IgD-negative memory B cell (primary cell): ENCODE measurements around the gene SRL. TPM values are rescaled to one million over a fixed set of nuclear protein-coding genes. Genes with fewer than 3 reads are reported as not detected.
A peak's percentile ranks its signal among the peaks of the same experiment; 100 is the strongest.

Experiments
- H3K27ac Mint-ChIP-seq, 3 donors: one replicate each; pipeline ENCODE4 v1.8.0; 2020 to 2022; ENCODE audit warnings: mild to moderate bottlenecking in 3 of 3, mixed read lengths in 3 of 3, moderate library complexity in 1 of 3
- H3K27me3 Mint-ChIP-seq: one replicate; pipeline ENCODE4 v1.8.0; 2021; ENCODE audit warnings: mixed read lengths
- H3K36me3 Mint-ChIP-seq: one replicate; pipeline ENCODE4 v1.8.0; 2020; ENCODE audit warnings: mild to moderate bottlenecking, mixed read lengths
- H3K4me1 Mint-ChIP-seq, 3 donors: one replicate each; pipeline ENCODE4 v1.8.0; 2020 to 2022; ENCODE audit warnings: mixed read lengths in 3 of 3, mild to moderate bottlenecking in 1 of 3
- H3K4me3 Mint-ChIP-seq, 4 donors: one replicate each; pipeline ENCODE4 v1.8.0; 2020 to 2022; ENCODE audit warnings: mild to moderate bottlenecking in 4 of 4, mixed read lengths in 4 of 4, moderate library complexity in 3 of 4
- H3K9me3 Mint-ChIP-seq, 3 donors: one replicate each; pipeline ENCODE4 v1.8.0; 2020 to 2021; ENCODE audit warnings: mixed read lengths in 3 of 3, mild to moderate bottlenecking in 1 of 3
- polyA plus RNA-seq: library from polyadenylated mRNA; unstranded; fragments of 300-500 nt; fragmentation: Illumina TruSeq; gene quantifications from one replicate; pipeline ENCODE4 v1.2.3, GENCODE V29; 2021

Gene SRL
- polyA plus RNA-seq, 1 donor from 2014 or later: not detected

GRCh38 chr16:4246777-4247459 lies 5.0 kb upstream of the SRL start:
- H3K27me3 Mint-ChIP-seq: peaks cover 5% of the 10 kb centered on the region

GRCh38 chr16:4245077-4245791 lies 3.4 kb upstream of the SRL start:
- peaks cover 0 to 4% (median 0%) of the 10 kb centered on the region in 3 donors for H3K4me1 Mint-ChIP-seq
- no peaks in the 10 kb centered on the region for H3K9me3 Mint-ChIP-seq
- no peak overlapping the region for H3K27ac Mint-ChIP-seq

More at GRCh38 chr16:4246777-4247459, 5.0 kb upstream of the SRL start:
- Mint-ChIP-seq H3K4me1 (peaks cover 0 to 4% (median 0%) of the 10 kb centered on the region in 3 donors), H3K4me3 (peak overlapping the region in 1 of 4 donors; percentile 48), H3K9me3 (no peaks in the 10 kb centered on the region), H3K27ac (no peak overlapping the region), H3K36me3 (peaks cover 2% of the 10 kb centered on the region)

GRCh38 chr16:4244254-4245076 lies 2.6 kb upstream of the SRL start:
- Mint-ChIP-seq H3K4me1 (no peaks in the 10 kb centered on the region), H3K4me3 (no peak overlapping the region), H3K27me3 (peaks cover 5% of the 10 kb centered on the region), H3K27ac (peak overlapping the region in 1 of 3 donors; percentile 16), H3K36me3 (no peaks in the 10 kb centered on the region), H3K9me3 (no peaks in the 10 kb centered on the region)

More at GRCh38 chr16:4245077-4245791, 3.4 kb upstream of the SRL start:
- Mint-ChIP-seq H3K27me3 (peaks cover 5% of the 10 kb centered on the region), H3K36me3 (peaks cover 2% of the 10 kb centered on the region), H3K4me3 (no peak overlapping the region)

GRCh38 chr16:4241258-4241927 lies 487 bp downstream of the SRL start:
- Mint-ChIP-seq H3K4me3 (no peak overlapping the region), H3K27me3 (peaks cover 18% of the 10 kb centered on the region), H3K27ac (no peak overlapping the region), H3K36me3 (no peaks in the 10 kb centered on the region), H3K4me1 (no peaks in the 10 kb centered on the region), H3K9me3 (no peaks in the 10 kb centered on the region)

GRCh38 chr16:4240624-4241023 lies 1.3 kb downstream of the SRL start:
- no peak overlapping the region for H3K4me3 Mint-ChIP-seq
- no peaks in the 10 kb centered on the region for H3K9me3 Mint-ChIP-seq
- H3K27ac Mint-ChIP-seq: no peak overlapping the region
- H3K36me3 Mint-ChIP-seq: no peaks in the 10 kb centered on the region
- H3K27me3 Mint-ChIP-seq: peaks cover 20% of the 10 kb centered on the region
- H3K4me1 Mint-ChIP-seq: no peaks in the 10 kb centered on the region

- no peak overlapping the region for H3K27ac Mint-ChIP-seq
- H3K4me1 Mint-ChIP-seq: peaks cover 0 to 2% (median 0%) of the 10 kb centered on the region in 3 donors
- no peak overlapping the region for H3K4me3 Mint-ChIP-seq
- no peaks in the 10 kb centered on the region for H3K36me3 Mint-ChIP-seq
- H3K9me3 Mint-ChIP-seq: no peaks in the 10 kb centered on the region
- peaks cover 25% of the 10 kb centered on the region for H3K27me3 Mint-ChIP-seq
Observed at GRCh38 chr16:4239682-4240175, 2.2 kb downstream of the SRL start.

GRCh38 chr16:4239020-4239419 lies 2.9 kb downstream of the SRL start:
- Mint-ChIP-seq H3K27me3 (peaks cover 28% of the 10 kb centered on the region), H3K36me3 (no peaks in the 10 kb centered on the region), H3K9me3 (no peaks in the 10 kb centered on the region), H3K27ac (no peak overlapping the region), H3K4me1 (peaks cover 0 to 2% (median 0%) of the 10 kb centered on the region in 3 donors), H3K4me3 (no peak overlapping the region)

GRCh38 chr16:4233431-4233830 lies 8.4 kb downstream of the SRL start:
- Mint-ChIP-seq H3K27me3 (peaks cover 21% of the 10 kb centered on the region), H3K36me3 (no peaks in the 10 kb centered on the region), H3K4me3 (no peak overlapping the region), H3K27ac (no peak overlapping the region), H3K4me1 (peaks cover 0 to 2% (median 0%) of the 10 kb centered on the region in 3 donors), H3K9me3 (peaks cover 0 to 3% (median 0%) of the 10 kb centered on the region in 3 donors)

- peaks cover 18% of the 10 kb centered on the region for H3K27me3 Mint-ChIP-seq
- peaks cover 0 to 3% (median 0%) of the 10 kb centered on the region in 3 donors for H3K9me3 Mint-ChIP-seq
- H3K27ac Mint-ChIP-seq: no peak overlapping the region
- no peak overlapping the region for H3K4me3 Mint-ChIP-seq
- H3K4me1 Mint-ChIP-seq: peaks cover 0 to 2% (median 0%) of the 10 kb centered on the region in 3 donors
- no peaks in the 10 kb centered on the region for H3K36me3 Mint-ChIP-seq
Observed at GRCh38 chr16:4232541-4233386, 9.1 kb downstream of the SRL start.

- H3K27ac Mint-ChIP-seq: no peak overlapping the region
- H3K4me3 Mint-ChIP-seq: no peak overlapping the region
- peaks cover 0 to 2% (median 0%) of the 10 kb centered on the region in 3 donors for H3K4me1 Mint-ChIP-seq
- H3K9me3 Mint-ChIP-seq: peaks cover 0 to 3% (median 0%) of the 10 kb centered on the region in 3 donors
- peaks cover 10% of the 10 kb centered on the region for H3K27me3 Mint-ChIP-seq
- no peaks in the 10 kb centered on the region for H3K36me3 Mint-ChIP-seq
Observed at GRCh38 chr16:4231886-4232285, 10.0 kb downstream of the SRL start.

GRCh38 chr16:4231367-4231766 lies 10.5 kb downstream of the SRL start:
- Mint-ChIP-seq H3K27me3 (peaks cover 10% of the 10 kb centered on the region), H3K36me3 (no peaks in the 10 kb centered on the region), H3K9me3 (peaks cover 0 to 3% (median 0%) of the 10 kb centered on the region in 3 donors), H3K4me3 (no peak overlapping the region), H3K4me1 (peaks cover 0 to 2% (median 0%) of the 10 kb centered on the region in 3 donors), H3K27ac (no peak overlapping the region)

- no peaks in the 10 kb centered on the region for H3K36me3 Mint-ChIP-seq
- H3K27me3 Mint-ChIP-seq: peaks cover 6% of the 10 kb centered on the region
- H3K27ac Mint-ChIP-seq: no peak overlapping the region
- H3K4me3 Mint-ChIP-seq: no peak overlapping the region
- H3K4me1 Mint-ChIP-seq: no peaks in the 10 kb centered on the region
- H3K9me3 Mint-ChIP-seq: no peaks in the 10 kb centered on the region
Observed at GRCh38 chr16:4227040-4227332, 14.9 kb downstream of the SRL start.

GRCh38 chr16:4226251-4227039 lies 15.4 kb downstream of the SRL start:
- Mint-ChIP-seq H3K4me1 (no peaks in the 10 kb centered on the region), H3K27me3 (peaks cover 6% of the 10 kb centered on the region), H3K36me3 (no peaks in the 10 kb centered on the region), H3K27ac (no peak overlapping the region), H3K9me3 (no peaks in the 10 kb centered on the region), H3K4me3 (no peak overlapping the region)
